Esophagus muscularis mucosa (tissue), 4 donors: ENCODE results near the gene RNASEL.

Source experiments
- CTCF ChIP-seq, 3 experiments: fragments of 200-600 bp in 2 of 3; fragments of 450-650 bp in 1 of 3; sonication (generic) in 2 of 3; IDR thresholded peaks; one replicate each; pipeline ENCODE4 v1.5.1; 2017 to 2019; ENCODE audit warnings: antibody characterized with exemption in 3 of 3, mild to moderate bottlenecking in 2 of 3, moderate library complexity in 1 of 3
- EP300 ChIP-seq: sonication (generic); formaldehyde crosslinking; IDR thresholded peaks from one replicate; pipeline ENCODE4 v1.6.1; 2017; ENCODE audit warnings: antibody characterized with exemption
- POLR2A ChIP-seq: fragments of 450-650 bp; IDR thresholded peaks from one replicate; pipeline ENCODE4 v1.6.1; 2017; ENCODE audit warnings: antibody characterized with exemption, moderate library complexity, mild to moderate bottlenecking, low read depth
- POLR2AphosphoS5 ChIP-seq, 2 donors: sonication (generic); formaldehyde crosslinking; IDR thresholded peaks; one replicate each; pipeline ENCODE4 v1.6.1; 2017; ENCODE audit warnings: antibody characterized with exemption in 2 of 2

GRCh38 chr1:182621906-182622305 is 32.9 kb upstream of the RNASEL start:
- TF ChIP-seq CTCF (IDR thresholded peaks at IDR 0.05) (no peak), POLR2A (no peak), POLR2AphosphoS5 (IDR thresholded peaks at IDR 0.05) (no peak), EP300 (no peak)
